ENCODE data around the gene P3H3.

The P3H3 gene

DNA sequence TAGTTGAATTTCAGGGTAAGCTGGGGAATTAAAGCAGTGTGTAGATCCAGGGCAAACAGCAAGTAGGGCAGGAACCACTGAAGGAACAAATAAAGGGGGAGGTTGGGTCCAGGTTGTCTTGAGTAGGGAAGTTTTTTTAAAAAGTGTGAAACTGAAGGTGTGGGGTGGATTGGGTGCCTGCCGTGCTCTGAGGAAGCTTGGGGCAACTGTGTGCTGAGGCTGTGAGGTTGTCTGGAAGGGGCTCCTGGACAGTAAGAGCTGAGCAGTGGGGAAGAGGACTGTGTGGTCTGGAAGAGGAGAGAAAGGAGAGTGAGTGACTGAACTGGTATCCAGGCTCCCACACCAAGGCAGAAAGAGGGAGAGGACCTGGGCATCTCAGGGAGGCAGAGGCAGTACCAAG is 17.4 kb upstream of the P3H3 start:
- Histone ChIP-seq H3K27me3 (ENCODE audit: control insufficient read depth, insufficient read depth, low read length) (peaks cover 8% of the 10 kb centered on the region; the same call in 1 of the 2 replicates), H3K9me3 (ENCODE audit: control insufficient read depth, insufficient read depth, low read depth, low read length) (no peaks in the 10 kb centered on the region), H3K4me1 (ENCODE audit: control insufficient read depth, insufficient read depth, low read length) (peaks cover 17% of the 10 kb centered on the region), H3K9ac (ENCODE audit: low read length) (no peak overlapping the region), H3K27ac (ENCODE audit: low read depth, low read length) (no peak overlapping the region), H3K36me3 (ENCODE audit: control insufficient read depth, insufficient read depth, low read length) (no peaks in the 10 kb centered on the region), H3K4me3 (ENCODE audit: low read depth, low read length) (no peak overlapping the region)

DNA sequence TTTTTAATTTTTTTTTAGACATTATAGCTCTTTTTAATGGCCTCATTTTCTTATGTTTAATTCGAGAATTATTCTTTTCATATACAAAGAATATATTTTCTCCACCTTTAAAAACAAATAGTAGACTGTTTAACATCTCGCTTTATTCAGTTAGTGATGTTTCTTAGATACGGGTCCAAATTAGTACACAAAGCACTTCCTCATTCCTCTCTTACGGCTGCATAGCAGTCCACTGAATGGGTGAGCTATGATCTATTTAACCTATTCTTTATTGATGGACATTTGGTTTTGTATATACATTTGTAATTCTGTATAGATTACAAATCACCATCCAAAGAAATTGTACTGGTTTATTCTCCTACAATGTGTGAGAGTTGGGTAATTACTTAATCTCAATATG is 14.8 kb upstream of the P3H3 start:
- peaks cover 8% of the 10 kb centered on the region; the same call in 1 of the 2 replicates for H3K27me3 ChIP-seq (ENCODE audit: control insufficient read depth, insufficient read depth, low read length)
- H3K36me3 ChIP-seq (ENCODE audit: control insufficient read depth, insufficient read depth, low read length): no peaks in the 10 kb centered on the region
- no peaks in the 10 kb centered on the region for H3K9me3 ChIP-seq (ENCODE audit: control insufficient read depth, insufficient read depth, low read depth, low read length)
- peaks cover 22% of the 10 kb centered on the region for H3K4me1 ChIP-seq (ENCODE audit: control insufficient read depth, insufficient read depth, low read length)
- H3K9ac ChIP-seq (ENCODE audit: low read length): no peak overlapping the region
- no peak overlapping the region for H3K4me3 ChIP-seq (ENCODE audit: low read depth, low read length)
- H3K27ac ChIP-seq (ENCODE audit: low read depth, low read length): no peak overlapping the region

GRCh38 chr12:6816598-6816997 is 11.6 kb upstream of the P3H3 start:
- no peak overlapping the region for H3K9ac ChIP-seq (ENCODE audit: low read length)
- no peak overlapping the region for H3K27ac ChIP-seq (ENCODE audit: low read depth, low read length)
- no peaks in the 10 kb centered on the region for H3K36me3 ChIP-seq (ENCODE audit: control insufficient read depth, insufficient read depth, low read length)
- no peaks in the 10 kb centered on the region for H3K9me3 ChIP-seq (ENCODE audit: control insufficient read depth, insufficient read depth, low read depth, low read length)
- H3K4me3 ChIP-seq (ENCODE audit: low read depth, low read length): no peak overlapping the region
- peaks cover 21% of the 10 kb centered on the region for H3K27me3 ChIP-seq (ENCODE audit: control insufficient read depth, insufficient read depth, low read length)
- peaks cover 31% of the 10 kb centered on the region for H3K4me1 ChIP-seq (ENCODE audit: control insufficient read depth, insufficient read depth, low read length)

DNA sequence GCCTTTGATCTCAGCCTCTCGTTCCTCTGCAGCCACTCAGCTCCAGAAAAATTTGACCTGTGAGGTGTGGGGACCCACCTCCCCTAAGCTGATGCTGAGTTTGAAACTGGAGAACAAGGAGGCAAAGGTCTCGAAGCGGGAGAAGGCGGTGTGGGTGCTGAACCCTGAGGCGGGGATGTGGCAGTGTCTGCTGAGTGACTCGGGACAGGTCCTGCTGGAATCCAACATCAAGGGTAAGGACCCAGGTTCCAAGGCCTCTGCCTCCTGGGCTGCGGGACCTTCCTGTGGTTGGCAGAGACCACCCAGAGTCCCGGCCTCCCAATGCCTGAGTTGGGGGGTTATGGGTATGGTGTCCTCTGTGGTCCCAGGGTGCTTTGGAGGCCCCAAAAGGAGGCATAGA is 11.1 kb upstream of the P3H3 start:
- no peak overlapping the region for H3K27ac ChIP-seq (ENCODE audit: low read depth, low read length)
- no peak overlapping the region for H3K4me3 ChIP-seq (ENCODE audit: low read depth, low read length)
- H3K9me3 ChIP-seq (ENCODE audit: control insufficient read depth, insufficient read depth, low read depth, low read length): no peaks in the 10 kb centered on the region
- H3K4me1 ChIP-seq (ENCODE audit: control insufficient read depth, insufficient read depth, low read length): peaks cover 33% of the 10 kb centered on the region
- H3K9ac ChIP-seq (ENCODE audit: low read length): no peak overlapping the region
- H3K27me3 ChIP-seq (ENCODE audit: control insufficient read depth, insufficient read depth, low read length): peaks cover 24% of the 10 kb centered on the region
- no peaks in the 10 kb centered on the region for H3K36me3 ChIP-seq (ENCODE audit: control insufficient read depth, insufficient read depth, low read length)

DNA sequence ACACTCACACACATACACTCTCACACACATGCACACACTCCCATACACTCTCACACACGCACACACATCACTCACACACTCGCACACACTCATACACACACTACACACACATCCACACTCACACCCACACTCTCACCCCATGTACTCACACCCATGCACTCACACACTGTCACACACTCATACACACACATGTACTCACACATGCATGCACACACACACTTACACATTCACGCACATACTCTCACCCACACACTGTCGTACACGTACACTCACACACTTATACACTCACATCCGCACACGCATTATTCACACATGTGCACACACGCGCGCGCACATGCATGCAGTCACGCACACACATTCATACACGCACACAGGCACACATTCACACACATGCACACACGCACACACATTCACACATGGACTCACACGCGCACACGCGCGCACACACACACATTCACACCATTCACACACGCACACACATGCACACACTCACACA is 10.5 kb upstream of the P3H3 start:
- H3K4me1 ChIP-seq (ENCODE audit: control insufficient read depth, insufficient read depth, low read length): peaks cover 38% of the 10 kb centered on the region
- no peak overlapping the region for H3K27ac ChIP-seq (ENCODE audit: low read depth, low read length)
- H3K27me3 ChIP-seq (ENCODE audit: control insufficient read depth, insufficient read depth, low read length): peaks cover 29% of the 10 kb centered on the region
- H3K9me3 ChIP-seq (ENCODE audit: control insufficient read depth, insufficient read depth, low read depth, low read length): no peaks in the 10 kb centered on the region
- no peak overlapping the region for H3K4me3 ChIP-seq (ENCODE audit: low read depth, low read length)
- H3K9ac ChIP-seq (ENCODE audit: low read length): no peak overlapping the region
- no peaks in the 10 kb centered on the region for H3K36me3 ChIP-seq (ENCODE audit: control insufficient read depth, insufficient read depth, low read length)

GRCh38 chr12:6818222-6818621 is 10.0 kb upstream of the P3H3 start:
- peaks cover 34% of the 10 kb centered on the region for H3K27me3 ChIP-seq (ENCODE audit: control insufficient read depth, insufficient read depth, low read length)
- no peaks in the 10 kb centered on the region for H3K9me3 ChIP-seq (ENCODE audit: control insufficient read depth, insufficient read depth, low read depth, low read length)
- no peak overlapping the region for H3K27ac ChIP-seq (ENCODE audit: low read depth, low read length)
- peaks cover 43% of the 10 kb centered on the region for H3K4me1 ChIP-seq (ENCODE audit: control insufficient read depth, insufficient read depth, low read length)
- H3K36me3 ChIP-seq (ENCODE audit: control insufficient read depth, insufficient read depth, low read length): no peaks in the 10 kb centered on the region
- peak overlapping the region; percentile 17; the same call in 1 of the 2 replicates for H3K4me3 ChIP-seq (ENCODE audit: low read depth, low read length)
- H3K9ac ChIP-seq (ENCODE audit: low read length): no peak overlapping the region

GRCh38 chr12:6818645-6819044 is 9.6 kb upstream of the P3H3 start:
- peak overlapping the region; percentile 20 for H3K9ac ChIP-seq (ENCODE audit: low read length)
- H3K27me3 ChIP-seq (ENCODE audit: control insufficient read depth, insufficient read depth, low read length): peaks cover 38% of the 10 kb centered on the region
- H3K27ac ChIP-seq (ENCODE audit: low read depth, low read length): no peak overlapping the region
- H3K9me3 ChIP-seq (ENCODE audit: control insufficient read depth, insufficient read depth, low read depth, low read length): no peaks in the 10 kb centered on the region
- peak overlapping the region; percentile 17; the same call in 1 of the 2 replicates for H3K4me3 ChIP-seq (ENCODE audit: low read depth, low read length)
- no peaks in the 10 kb centered on the region for H3K36me3 ChIP-seq (ENCODE audit: control insufficient read depth, insufficient read depth, low read length)
- peaks cover 47% of the 10 kb centered on the region for H3K4me1 ChIP-seq (ENCODE audit: control insufficient read depth, insufficient read depth, low read length)

- peak overlapping the region; percentile 9 for H3K9ac ChIP-seq (ENCODE audit: low read length)
- H3K4me1 ChIP-seq (ENCODE audit: control insufficient read depth, insufficient read depth, low read length): peaks cover 47% of the 10 kb centered on the region
- no peaks in the 10 kb centered on the region for H3K9me3 ChIP-seq (ENCODE audit: control insufficient read depth, insufficient read depth, low read depth, low read length)
- no peak overlapping the region for H3K4me3 ChIP-seq (ENCODE audit: low read depth, low read length)
- H3K27me3 ChIP-seq (ENCODE audit: control insufficient read depth, insufficient read depth, low read length): peaks cover 45% of the 10 kb centered on the region
- H3K36me3 ChIP-seq (ENCODE audit: control insufficient read depth, insufficient read depth, low read length): no peaks in the 10 kb centered on the region
- no peak overlapping the region for H3K27ac ChIP-seq (ENCODE audit: low read depth, low read length)
Measured at GRCh38 chr12:6819106-6820030, 8.8 kb upstream of the P3H3 start.

DNA sequence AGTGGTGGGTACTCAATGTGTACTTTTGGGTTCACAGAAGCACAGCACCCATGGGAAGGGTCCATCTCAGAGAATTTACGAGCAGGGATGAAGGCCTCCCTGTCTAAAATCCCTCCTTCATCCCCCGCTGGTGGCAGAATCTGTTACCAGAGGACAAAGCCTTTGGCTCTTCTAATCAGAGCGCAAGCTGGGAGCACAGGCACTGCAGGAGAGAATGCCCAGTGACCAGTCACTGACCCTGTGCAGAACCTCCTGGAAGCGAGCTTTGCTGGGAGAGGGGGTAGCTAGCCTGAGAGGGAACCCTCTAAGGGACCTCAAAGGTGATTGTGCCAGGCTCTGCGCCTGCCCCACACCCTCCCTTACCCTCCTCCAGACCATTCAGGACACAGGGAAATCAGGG is 8.0 kb upstream of the P3H3 start:
- H3K4me3 ChIP-seq (ENCODE audit: low read depth, low read length): no peak overlapping the region
- H3K27me3 ChIP-seq (ENCODE audit: control insufficient read depth, insufficient read depth, low read length): peaks cover 48% of the 10 kb centered on the region
- no peaks in the 10 kb centered on the region for H3K9me3 ChIP-seq (ENCODE audit: control insufficient read depth, insufficient read depth, low read depth, low read length)
- peak overlapping the region; percentile 9 for H3K9ac ChIP-seq (ENCODE audit: low read length)
- H3K27ac ChIP-seq (ENCODE audit: low read depth, low read length): no peak overlapping the region
- H3K36me3 ChIP-seq (ENCODE audit: control insufficient read depth, insufficient read depth, low read length): no peaks in the 10 kb centered on the region
- H3K4me1 ChIP-seq (ENCODE audit: control insufficient read depth, insufficient read depth, low read length): peaks cover 51% of the 10 kb centered on the region

GRCh38 chr12:6821591-6822425 is 6.4 kb upstream of the P3H3 start, which contains the start of gene GPR162:
Gene GPR162, plus strand, starts transcription at chr12:6821821. Its CDS starts 2,078 bp downstream, at chr12:6823899.
- H3K9ac ChIP-seq (ENCODE audit: low read length): peak within 1 kb of the TSS; percentile 18
- no peaks in the 10 kb centered on the region for H3K9me3 ChIP-seq (ENCODE audit: control insufficient read depth, insufficient read depth, low read depth, low read length)
- H3K4me1 ChIP-seq (ENCODE audit: control insufficient read depth, insufficient read depth, low read length): peaks cover 66% of the 10 kb centered on the region
- no peaks in the 10 kb centered on the region for H3K36me3 ChIP-seq (ENCODE audit: control insufficient read depth, insufficient read depth, low read length)
- no peak within 1 kb of the TSS for H3K27ac ChIP-seq (ENCODE audit: low read depth, low read length)
- H3K4me3 ChIP-seq (ENCODE audit: low read depth, low read length): peak within 1 kb of the TSS; percentile 69
- peaks cover 58% of the 10 kb centered on the region for H3K27me3 ChIP-seq (ENCODE audit: control insufficient read depth, insufficient read depth, low read length)
